CD14-positive monocyte (primary cell): ENCODE data around the gene UTP18. TPM values are rescaled to one million over a fixed set of nuclear protein-coding genes. Genes with fewer than 3 reads are reported as not detected.

Experiments used
- DNase-seq, 3 donors: peaks; one replicate each; pipeline ENCODE4 v3.0.0-alpha.2; 2011 to 2022
- H2AFZ ChIP-seq: 2 replicates; pipeline ENCODE4 v1.6.0; 2012; ENCODE audit warnings: mild to moderate bottlenecking, low read depth, low read length, inconsistent platforms; ENCODE audit not compliant: insufficient read depth, poor library complexity, severe bottlenecking
- H3K27ac ChIP-seq, 2 donors: 1 replicate in 1 of 2; 2 replicates in 1 of 2; pipeline ENCODE4 v1.5.1; 2012 to 2013; ENCODE audit warnings: low read length in 2 of 2, control low read depth in 1 of 2, inconsistent platforms in 1 of 2, low read depth in 1 of 2, mild to moderate bottlenecking in 1 of 2
- H3K27me3 ChIP-seq, 2 donors: one replicate each; pipeline versions ENCODE4 v1.6.0 to v1.6.1; 2011 to 2013; ENCODE audit warnings: low read length in 2 of 2; ENCODE audit not compliant: control insufficient read depth in 2 of 2, insufficient read depth in 2 of 2
- H3K36me3 ChIP-seq, 2 donors: replicated peaks in 1 of 2; 1 replicate in 1 of 2; 2 replicates in 1 of 2; pipeline versions ENCODE4 v1.5.1 to v1.6.1; 2012 to 2013; ENCODE audit warnings: low read length in 2 of 2, control low read depth in 1 of 2, inconsistent platforms in 1 of 2, mild to moderate bottlenecking in 1 of 2; ENCODE audit not compliant: insufficient read depth in 2 of 2, control insufficient read depth in 1 of 2
- H3K4me1 ChIP-seq, 2 donors: 1 replicate in 1 of 2; 2 replicates in 1 of 2; pipeline versions ENCODE4 v1.5.1 to v1.6.1; 2012 to 2013; ENCODE audit warnings: low read length in 2 of 2, control low read depth in 1 of 2, inconsistent platforms in 1 of 2, mild to moderate bottlenecking in 1 of 2, moderate library complexity in 1 of 2; ENCODE audit not compliant: insufficient read depth in 2 of 2, control insufficient read depth in 1 of 2
- H3K4me2 ChIP-seq: replicated peaks from 2 replicates; pipeline ENCODE3; 2012; ENCODE audit warnings: low read length, moderate library complexity, mild to moderate bottlenecking; ENCODE audit not compliant: poor library complexity, severe bottlenecking; ENCODE audit errors: extremely low read depth
- H3K4me3 ChIP-seq, 3 experiments: fragments of 200-600 bp in 1 of 3; sonication (generic) in 1 of 3; replicated peaks in 1 of 3; 1 replicate in 2 of 3; 2 replicates in 1 of 3; pipeline ENCODE4 v1.5.1; 2011 to 2013; ENCODE audit warnings: low read length in 3 of 3, mild to moderate bottlenecking in 3 of 3, control low read depth in 2 of 3, low read depth in 2 of 3, inconsistent platforms in 1 of 3, moderate library complexity in 1 of 3
- H3K79me2 ChIP-seq: 2 replicates; pipeline ENCODE4 v1.6.0; 2012; ENCODE audit warnings: mild to moderate bottlenecking, control low read depth, inconsistent platforms, low read length, moderate library complexity; ENCODE audit not compliant: insufficient read depth
- H3K9ac ChIP-seq: 2 replicates; pipeline ENCODE4 v1.6.0; 2017; ENCODE audit warnings: low read length, mild to moderate bottlenecking; ENCODE audit not compliant: insufficient read depth, poor library complexity, severe bottlenecking
- H3K9me3 ChIP-seq, 2 donors: replicated peaks in 1 of 2; 1 replicate in 1 of 2; 2 replicates in 1 of 2; pipeline versions ENCODE4 v1.5.1 to v1.6.1; 2012 to 2013; ENCODE audit warnings: low read length in 2 of 2, control low read depth in 1 of 2; ENCODE audit not compliant: control insufficient read depth in 1 of 2, insufficient read depth in 1 of 2
- H4K20me1 ChIP-seq: 2 replicates; pipeline ENCODE4 v1.6.0; 2012; ENCODE audit warnings: mild to moderate bottlenecking, low read length, control low read depth, moderate library complexity; ENCODE audit not compliant: insufficient read depth
- H3K27ac Mint-ChIP-seq, 7 donors: one replicate each; pipeline ENCODE4 v1.8.0; 2020; ENCODE audit warnings: mild to moderate bottlenecking in 7 of 7, mixed read lengths in 7 of 7, moderate library complexity in 6 of 7, inconsistent platforms in 2 of 7
- H3K27me3 Mint-ChIP-seq, 3 donors: one replicate each; pipeline ENCODE4 v1.8.0; 2021 to 2022; ENCODE audit warnings: low read depth in 3 of 3, mild to moderate bottlenecking in 3 of 3, mixed read lengths in 3 of 3, moderate library complexity in 3 of 3, inconsistent platforms in 1 of 3
- H3K36me3 Mint-ChIP-seq, 2 donors: one replicate each; pipeline ENCODE4 v1.8.0; 2020; ENCODE audit warnings: mixed read lengths in 2 of 2, inconsistent platforms in 1 of 2, mild to moderate bottlenecking in 1 of 2
- H3K4me1 Mint-ChIP-seq: one replicate; pipeline ENCODE4 v1.8.0; 2020; ENCODE audit warnings: mild to moderate bottlenecking, mixed read lengths
- H3K4me3 Mint-ChIP-seq, 2 donors: one replicate each; pipeline ENCODE4 v1.8.0; 2020; ENCODE audit warnings: mild to moderate bottlenecking in 2 of 2, mixed read lengths in 2 of 2, moderate library complexity in 1 of 2
- H3K9me3 Mint-ChIP-seq, 7 donors: one replicate each; pipeline ENCODE4 v1.8.0; 2020 to 2022; ENCODE audit warnings: mixed read lengths in 7 of 7, mild to moderate bottlenecking in 6 of 7, moderate library complexity in 6 of 7, inconsistent platforms in 2 of 7
- CTCF ChIP-seq: fragments of 200-600 bp; IDR thresholded peaks from one replicate; pipeline ENCODE4 v1.8.0; 2022; ENCODE audit warnings: antibody characterized with exemption, mild to moderate bottlenecking
- WGBS: methylation state at CpG from one replicate; pipeline ENCODE4 v1.1.5; 2013; ENCODE audit warnings: missing lambda C conversion rate; ENCODE audit not compliant: insufficient coverage; 5-methylcytosine and 5-hydroxymethylcytosine counted together
- intact Hi-C, 2 donors: fragments of 100-400 bp; cut with micrococcal nuclease; formaldehyde crosslinking; loops; one replicate each; pipeline versions ENCODE4 v1.15.0 to v1.15.1; 2023
- polyA plus RNA-seq, 3 donors: library from polyadenylated mRNA; depleted of rRNA in 1 of 3; unstranded in 2 of 3; stranded (reverse) in 1 of 3; fragments of 300-500 nt in 2 of 3; fragments of >200 nt in 1 of 3; fragmentation: Illumina TruSeq in 2 of 3; gene quantifications; 1 replicate in 2 of 3; 2 replicates in 1 of 3; pipeline ENCODE4 v1.2.3, GENCODE V29; 2012 to 2021

Gene UTP18
- polyA plus RNA-seq, 3 donors: 13.0 to 31.9 (median 31.6) TPM

DNA sequence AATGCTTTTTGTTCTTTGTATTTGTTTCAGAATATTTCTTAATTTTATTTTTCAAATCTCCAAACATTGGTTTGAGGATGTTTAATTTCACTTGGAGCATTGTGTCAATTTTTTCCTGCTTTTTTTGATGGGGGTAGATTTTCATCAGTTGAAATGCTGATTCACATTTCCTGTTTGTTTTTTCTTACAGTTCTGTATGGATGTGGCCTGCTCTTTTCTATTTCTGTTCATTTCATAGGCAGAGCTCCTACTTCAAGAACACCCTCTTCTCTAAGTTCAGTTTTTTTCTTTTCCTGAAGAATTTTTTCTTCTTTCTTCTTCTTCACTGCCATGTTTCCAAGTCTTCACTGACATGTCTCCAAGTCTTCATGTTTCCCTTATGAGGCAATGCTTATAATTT lies 9.3 kb upstream of the UTP18 start:
- H3K36me3 Mint-ChIP-seq: peaks cover 37 to 55% of the 10 kb centered on the region in 2 donors
- no peaks in the 10 kb centered on the region for H3K9me3 Mint-ChIP-seq
- peaks cover 7% of the 10 kb centered on the region for H3K4me1 Mint-ChIP-seq
- no peak overlapping the region for H3K4me3 ChIP-seq
- H3K27ac Mint-ChIP-seq: peak overlapping the region in 1 of 7 donors; percentile 20
- no peaks in the 10 kb centered on the region for H3K9me3 ChIP-seq
- no peak overlapping the region for H3K4me2 ChIP-seq
- no peaks in the 10 kb centered on the region for H3K4me1 ChIP-seq
- H4K20me1 ChIP-seq: peaks cover 42% of the 10 kb centered on the region
- peaks cover 30 to 50% of the 10 kb centered on the region in 2 donors for H3K36me3 ChIP-seq
- no peak for DNase-seq
- H3K9ac ChIP-seq: no peak overlapping the region
- peaks cover 0 to 1% (median 0%) of the 10 kb centered on the region in 3 donors for H3K27me3 Mint-ChIP-seq
- no peak for TF ChIP-seq CTCF
- no peak overlapping the region for H3K4me3 Mint-ChIP-seq
- peak overlapping the region in 1 of 2 donors; percentile 5 for H3K27ac ChIP-seq
- H2AFZ ChIP-seq: no peak overlapping the region
- H3K27me3 ChIP-seq: no peaks in the 10 kb centered on the region
- intact Hi-C loops: no loop called here
- H3K79me2 ChIP-seq: peaks cover 46% of the 10 kb centered on the region

- Histone ChIP-seq H3K4me1 (peaks cover 14 to 24% of the 10 kb centered on the region in 2 donors), H3K36me3 (peaks cover 35 to 59% of the 10 kb centered on the region in 2 donors), H3K27me3 (no peaks in the 10 kb centered on the region), H3K4me3 (no peak overlapping the region), H3K4me2 (no peak overlapping the region), H3K27ac (no peak overlapping the region), H4K20me1 (peaks cover 76% of the 10 kb centered on the region), H3K79me2 (peaks cover 87% of the 10 kb centered on the region), H3K9ac (no peak overlapping the region), H3K9me3 (no peaks in the 10 kb centered on the region), H2AFZ (no peak overlapping the region)
- intact Hi-C loops: no loop called here
- no peak for DNase-seq
- no peak for TF ChIP-seq CTCF
- H3K9me3 Mint-ChIP-seq: peaks cover 0 to 2% (median 0%) of the 10 kb centered on the region in 7 donors
- no peak overlapping the region for H3K4me3 Mint-ChIP-seq
- peaks cover 0 to 2% (median 1%) of the 10 kb centered on the region in 3 donors for H3K27me3 Mint-ChIP-seq
- 100% methylated on average over 2 of the region's 6 CpGs for WGBS
- H3K36me3 Mint-ChIP-seq: peaks cover 38 to 43% of the 10 kb centered on the region in 2 donors
- H3K4me1 Mint-ChIP-seq: peaks cover 25% of the 10 kb centered on the region
- H3K27ac Mint-ChIP-seq: peak overlapping the region in 1 of 7 donors; percentile 40
Observed at GRCh38 chr17:51255673-51256072, 4.7 kb upstream of the UTP18 start.
